LNCAP (cell line): ENCODE results near the gene SHISA9.

ENCODE experiments used
- CTCF ChIP-seq: fragments of 450-650 bp; IDR thresholded peaks from 2 replicates; pipeline ENCODE4 v1.5.1; 2017; ENCODE audit warnings: mild to moderate bottlenecking

The SHISA9 gene

DNA sequence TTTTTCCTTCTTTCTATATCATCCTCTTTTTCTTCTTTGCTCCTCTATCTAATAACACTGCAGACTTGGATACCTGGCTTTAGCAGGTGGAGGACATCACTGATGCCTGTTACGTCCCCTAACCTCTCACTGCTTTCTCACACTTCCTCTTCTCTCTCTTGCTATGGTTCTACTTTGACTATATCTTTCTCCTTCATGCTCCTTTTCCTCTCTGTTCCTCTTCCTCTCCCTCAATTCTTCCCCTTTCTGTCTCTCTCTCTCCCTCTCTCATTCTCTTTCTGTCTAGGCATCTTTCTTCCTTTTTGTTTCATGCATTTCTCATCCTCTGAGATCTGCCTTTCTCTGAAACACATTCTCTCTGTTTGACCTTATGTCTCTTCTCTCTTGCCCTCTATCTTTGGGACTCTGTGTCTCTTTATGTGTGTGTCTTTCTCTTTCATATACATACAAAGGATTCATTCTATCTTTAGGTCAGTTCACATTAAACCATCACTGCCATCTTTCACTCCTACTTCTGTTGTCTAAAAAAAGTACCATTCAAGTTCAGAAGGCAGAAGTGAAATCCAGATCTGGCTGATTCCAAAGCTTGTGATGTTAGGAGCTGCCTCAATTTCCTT is 353.7 kb downstream of the SHISA9 start:
- no peak for TF ChIP-seq CTCF

- TF ChIP-seq CTCF, result no peak
These were observed 361.1 kb downstream of the SHISA9 start for GRCh38 chr16:13262270-13263090.

GRCh38 chr16:13264749-13265552 is 363.6 kb downstream of the SHISA9 start:
- TF ChIP-seq CTCF, result no peak

- TF ChIP-seq CTCF, result no peak
These were observed 368.0 kb downstream of the SHISA9 start for GRCh38 chr16:13269359-13269758.

DNA sequence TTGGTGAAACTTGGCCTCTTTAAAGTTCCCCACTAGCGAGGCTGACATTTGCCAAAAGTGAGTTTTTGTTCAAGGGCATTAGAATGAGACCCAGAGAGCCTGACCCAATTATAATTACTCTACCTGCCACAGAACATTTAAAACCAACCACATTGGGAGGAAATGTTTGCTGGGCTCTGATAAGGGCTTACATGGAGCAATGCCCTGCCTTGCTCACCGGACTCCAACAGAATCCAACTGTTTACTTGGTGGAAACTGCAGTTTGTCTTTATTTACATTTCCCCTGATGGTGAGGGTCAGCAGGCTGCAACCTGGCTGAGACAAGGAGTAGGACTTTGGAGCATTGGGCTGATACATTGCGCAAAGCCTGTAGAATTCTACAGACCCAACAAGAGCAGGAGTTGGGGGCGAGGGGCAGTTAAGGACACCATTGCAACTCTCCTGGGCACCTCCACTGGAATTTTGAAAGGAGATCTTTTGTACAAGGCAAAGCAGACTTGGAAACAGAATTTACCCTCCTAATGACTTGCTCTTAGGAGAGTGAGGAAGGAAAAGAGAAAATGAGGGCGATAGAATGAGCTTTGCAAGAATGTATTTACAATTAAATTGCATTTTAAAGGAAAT is 368.6 kb downstream of the SHISA9 start:
- TF ChIP-seq CTCF, result no peak

- TF ChIP-seq CTCF, result no peak
These were observed 369.2 kb downstream of the SHISA9 start for GRCh38 chr16:13270602-13271001.

DNA sequence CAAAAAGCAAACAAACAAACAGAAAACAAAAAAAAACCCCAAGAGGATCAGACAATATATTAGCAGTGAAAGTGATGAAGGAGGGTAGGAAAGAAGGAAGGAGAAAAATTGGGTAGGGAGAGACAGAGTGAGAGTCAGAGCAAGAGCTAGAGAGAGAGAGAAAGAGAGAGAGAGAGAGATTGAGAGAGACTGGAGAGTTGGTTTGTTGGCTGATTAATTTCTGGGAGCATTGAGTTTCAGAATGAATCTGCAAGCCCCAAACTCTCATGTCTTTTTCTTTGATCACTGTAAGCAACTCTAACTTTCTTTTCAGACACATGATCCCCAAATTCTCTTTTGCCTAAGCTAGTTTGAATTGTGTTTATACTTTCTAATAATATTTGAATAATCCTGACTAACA is 388.1 kb downstream of the SHISA9 start:
- TF ChIP-seq CTCF, result no peak
